Heart left ventricle (tissue), 16 donors: ENCODE results near the gene SLC25A26. TPM values are rescaled to one million over a fixed set of nuclear protein-coding genes. Genes with fewer than 3 reads are reported as not detected.

Experiments used
- ATAC-seq, 4 donors: fragments of 200-7000 bp; cut with Tn5 transposase; one replicate each; pipeline ENCODE4 v1.9.1; 2020 to 2022; ENCODE audit warnings: moderate library complexity in 4 of 4, mild to moderate bottlenecking in 3 of 4, moderate number of reproducible peaks in 1 of 4
- DNase-seq, 5 donors: peaks; one replicate each; pipeline ENCODE4 v3.0.0-alpha.2; 2020
- H3K27ac ChIP-seq, 12 donors: fragments of 200-600 bp; sonication (generic) in 4 of 12; one replicate each; pipeline versions ENCODE4 v1.5.0 to v1.8.0; 2016 to 2022; ENCODE audit warnings: mild to moderate bottlenecking in 2 of 12
- H3K27me3 ChIP-seq, 9 donors: fragments of 200-600 bp; sonication (generic) in 2 of 9; one replicate each; pipeline versions ENCODE4 v1.5.1 to v1.8.0; 2016 to 2022; ENCODE audit warnings: mild to moderate bottlenecking in 3 of 9
- H3K36me3 ChIP-seq, 9 donors: fragments of 200-600 bp; sonication (generic) in 2 of 9; one replicate each; pipeline versions ENCODE4 v1.5.0 to v1.8.0; 2018 to 2022; ENCODE audit warnings: mild to moderate bottlenecking in 2 of 9
- H3K4me1 ChIP-seq, 12 donors: fragments of 200-600 bp; sonication (generic) in 4 of 12; one replicate each; pipeline versions ENCODE4 v1.5.0 to v1.8.0; 2016 to 2022; ENCODE audit warnings: mild to moderate bottlenecking in 3 of 12
- H3K4me3 ChIP-seq, 12 donors: fragments of 200-600 bp; sonication (generic) in 4 of 12; one replicate each; pipeline versions ENCODE4 v1.5.0 to v1.8.0; 2017 to 2022; ENCODE audit warnings: mild to moderate bottlenecking in 9 of 12, moderate library complexity in 4 of 12
- H3K9me3 ChIP-seq, 12 donors: fragments of 200-600 bp; sonication (generic) in 4 of 12; one replicate each; pipeline versions ENCODE4 v1.5.0 to v1.8.0; 2016 to 2022; ENCODE audit warnings: mild to moderate bottlenecking in 1 of 12
- CTCF ChIP-seq, 12 donors: fragments of 200-600 bp; sonication (generic) in 4 of 12; IDR thresholded peaks; one replicate each; pipeline versions ENCODE4 v1.5.0 to v1.8.0; 2018 to 2022; ENCODE audit warnings: antibody characterized with exemption in 12 of 12, mild to moderate bottlenecking in 5 of 12
- POLR2A ChIP-seq, 2 donors: fragments of 450-650 bp; IDR thresholded peaks; one replicate each; pipeline ENCODE4 v1.6.1; 2017; ENCODE audit warnings: antibody characterized with exemption in 2 of 2, mild to moderate bottlenecking in 2 of 2, moderate library complexity in 2 of 2
- WGBS, 4 donors: extraction: QIAGEN DNeasy Blood & Tissue Kit in 2 of 4; methylation state at CpG; one replicate each; pipeline versions ENCODE4 v1.1.5 to v1.1.7; 2013 to 2018; 5-methylcytosine and 5-hydroxymethylcytosine counted together
- intact Hi-C, 10 donors: fragments of 100-400 bp; cut with DNase I; formaldehyde crosslinking; loops; one replicate each; pipeline versions ENCODE4 v1.11.1 to v1.14.2; 2022
- polyA plus RNA-seq, 2 donors: library from polyadenylated mRNA; stranded (reverse); fragments of 200-250 nt; gene quantifications; one replicate each; pipeline ENCODE4 v1.2.3, GENCODE V29; 2013
- total RNA-seq, 9 donors: library from RNA; depleted of rRNA in 2 of 9; stranded (reverse); fragments of >200 nt in 2 of 9; fragmentation: NEBNext Ultra II Directional in 3 of 9; extraction: Animal tissue kit (Norgen Biotek cat#: 25700) in 3 of 9; gene quantifications; one replicate each; pipeline versions ENCODE4 v1.1.0 to v1.2.4, GENCODE V29; 2016 to 2023
- donor health status: ischemic (EF 13 %, LVEDD 7.1; RV severe dilation, severe dysfunction).
- donor health status: healthy with polysubstance abuse.
- donor health status: DM: no; HTN: yes; CAD: no.
- donor health status: DM: no; HTN: no; CAD: no.
- donor health status: ischemic (EF 25% LVEDD 6.9; RV normal size, moderate dysfunction).
- donor health status: ischemic (EF 25% LVEDD 5.7; RV mildly dilated, moderate dysfunction).
- donor health status: healthy.
- donor health status: DM: yes; HTN: yes; CAD: no.
- donor health status: ischemic (EF 35%, LVEDD 5.7; RV mildly dilated, moderate dysfunction).
- donor health status: nonischemic (EF 11% LVEDD 7.7; RV severe dilation, severe dysfunction).
- donor health status: DM: yes; HTN: yes; CAD: no.
- donor health status: PGD.
- donor health status: ischemic (EF 29% LVEDD 5.4; RV normal size, mild dysfunction).
- donor health status: nonischemic (EF 23%, LVEDD 6.1; RV moderate dilation, normal function).

The SLC25A26 gene
- total and polyA plus RNA-seq, 11 donors, result 20.0 to 42.2 (median 25.4) TPM

DNA sequence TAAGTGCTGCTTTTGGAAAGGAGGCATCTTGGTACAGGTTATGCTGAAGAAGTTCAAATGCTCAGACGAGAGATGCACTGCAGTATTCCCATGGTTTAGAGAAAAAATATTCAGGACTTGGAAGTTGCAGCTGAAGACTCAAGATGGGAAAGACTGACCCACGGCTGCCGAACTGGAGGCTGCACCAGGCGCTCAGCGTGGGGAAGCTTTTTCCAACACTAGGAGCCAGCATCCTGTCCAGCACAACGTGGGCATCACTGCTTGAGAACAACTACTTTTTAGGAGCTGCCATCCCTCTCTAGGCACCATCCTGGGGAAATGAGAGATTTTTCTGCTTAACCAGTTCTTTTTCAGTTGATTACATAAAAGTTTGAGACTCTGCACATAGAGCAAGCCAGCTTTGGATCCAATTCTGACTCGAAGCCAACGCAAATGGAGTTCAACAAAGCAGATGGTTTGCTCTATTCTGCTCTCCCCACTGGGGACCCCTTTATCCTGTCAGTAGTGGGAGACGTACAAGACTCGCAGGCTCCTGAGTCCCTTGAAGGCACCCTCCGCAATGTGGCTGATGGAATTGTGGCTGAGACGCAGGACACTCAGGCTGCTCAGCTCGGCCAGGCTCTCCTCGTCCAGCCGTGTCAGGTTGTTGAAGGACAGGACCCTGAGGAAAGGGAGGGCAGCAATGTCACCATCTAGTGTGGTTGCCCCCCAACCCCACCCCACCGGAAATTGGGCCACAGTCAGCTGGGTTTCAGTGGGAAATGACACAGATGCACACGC is 186.2 kb downstream of the SLC25A26 start:
- no peak overlapping the region for H3K4me3 ChIP-seq
- H3K9me3 ChIP-seq, result no peaks in the 10 kb centered on the region
- peak overlapping the region in 10 of 12 donors; percentile 24 to 81 (median 66) for H3K27ac ChIP-seq

GRCh38 chr3:66407611-66408218 is 186.9 kb downstream of the SLC25A26 start:
- DNase-seq (peak; percentile 71 to 87 (median 77)), ATAC-seq (peak in 3 of 4 donors; percentile 48 to 57 (median 57))
- Histone ChIP-seq H3K4me1 (peaks cover 4 to 90% (median 48%) of the 10 kb centered on the region in 12 donors), H3K27ac (peak overlapping the region in 5 of 12 donors; percentile 57 to 82 (median 73)), H3K4me3 (no peak overlapping the region), H3K9me3 (no peaks in the 10 kb centered on the region), H3K36me3 (peaks cover 0 to 93% (median 62%) of the 10 kb centered on the region in 9 donors), H3K27me3 (no peaks in the 10 kb centered on the region)
- 51 to 66% (median 57%) methylated on average over 9 to 14 of the region's 14 CpGs for WGBS, 4 donors
- intact Hi-C loops, result loop anchor here (1.0 to 10.0 kb wide), 7 partner anchors 90 to 410 kb away; partner anchors contain the start of gene LRIG1 (in 6 of the 10)
- TF ChIP-seq POLR2A (IDR thresholded peaks at IDR 0.05), result no peak
- peak; percentile 89 to 96 (median 93) for TF ChIP-seq CTCF (IDR thresholded peaks at IDR 0.05)

More for the DNA sequence above, 186.2 kb downstream of the SLC25A26 start:
- WGBS, 4 donors, result 75 to 86% (median 78%) methylated on average over 14 to 17 of the region's 17 CpGs
- Histone ChIP-seq H3K27me3 (no peaks in the 10 kb centered on the region), H3K4me1 (peaks cover 4 to 88% (median 46%) of the 10 kb centered on the region in 12 donors), H3K36me3 (peaks cover 0 to 88% (median 56%) of the 10 kb centered on the region in 9 donors)
- TF ChIP-seq POLR2A (IDR thresholded peaks at IDR 0.05) (no peak), CTCF (IDR thresholded peaks at IDR 0.05) (no peak)
- intact Hi-C loops, result loop anchor here (1.0 to 10.0 kb wide), 7 partner anchors 90 to 410 kb away; partner anchors contain the start of gene LRIG1 (in 5 of the 10)
- peak in 1 of 5 donors; percentile 27 for DNase-seq
- no peak for ATAC-seq

- peaks cover 4 to 96% (median 50%) of the 10 kb centered on the region in 12 donors for H3K4me1 ChIP-seq
- DNase-seq, result peak in 1 of 5 donors; percentile 25
- peak overlapping the region in 9 of 12 donors; percentile 26 to 84 (median 70) for H3K27ac ChIP-seq
These were observed 189.3 kb downstream of the SLC25A26 start for GRCh38 chr3:66409771-66410754.

More at GRCh38 chr3:66409771-66410754, 189.3 kb downstream of the SLC25A26 start:
- H3K9me3 ChIP-seq, result no peaks in the 10 kb centered on the region
- H3K4me3 ChIP-seq, result no peak overlapping the region
- H3K36me3 ChIP-seq, result peaks cover 0 to 87% (median 56%) of the 10 kb centered on the region in 9 donors
- ATAC-seq, result no peak
- TF ChIP-seq CTCF (IDR thresholded peaks at IDR 0.05), result no peak
- no peak for TF ChIP-seq POLR2A (IDR thresholded peaks at IDR 0.05)
- intact Hi-C loops, result loop anchor here (2.0 to 10.0 kb wide), 8 partner anchors 19 to 407 kb away; partner anchors contain the start of gene LRIG1 (in 6 of the 10)
- WGBS, 4 donors, result 87 to 94% (median 90%) methylated on average over 21 to 24 of the region's 24 CpGs
- H3K27me3 ChIP-seq, result no peaks in the 10 kb centered on the region
